ENCODE measurements around the gene ATL2.
A peak's percentile ranks its signal among the peaks of the same experiment; 100 is the strongest.

The ATL2 gene

DNA sequence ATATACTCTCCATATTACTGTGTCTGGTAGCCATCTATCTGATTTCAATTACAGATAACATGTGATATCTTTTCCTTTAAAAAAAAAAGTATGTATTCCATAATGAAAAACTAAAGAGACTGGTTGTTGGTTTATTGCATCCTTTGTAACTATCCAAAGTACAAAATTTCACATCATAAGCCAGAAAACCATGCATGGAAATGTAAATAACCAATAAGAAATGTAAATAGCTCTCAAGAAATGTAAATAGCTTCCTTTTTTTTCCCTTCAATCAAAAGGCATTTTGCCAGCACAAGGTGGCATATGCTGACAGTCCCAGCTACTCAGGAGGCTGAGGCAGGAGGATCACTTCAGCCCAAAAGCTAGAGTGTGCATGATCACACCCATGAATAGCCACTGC lies 59.3 kb downstream of the ATL2 start:
- Histone ChIP-seq H3K4me3 (replicated peaks; ENCODE audit: low read depth, low read length) (no peak overlapping the region), H3K36me3 (ENCODE audit: control insufficient read depth, insufficient read depth, low read length) (peaks cover 2% of the 10 kb centered on the region), H3K27me3 (replicated peaks; ENCODE audit: control insufficient read depth, insufficient read depth, low read length) (no peaks in the 10 kb centered on the region)
- no peak for TF ChIP-seq CTCF (IDR thresholded peaks at IDR 0.05; ENCODE audit: insufficient read depth, low read length, poor library complexity, severe bottlenecking)
- DNase-seq (ENCODE audit: extremely low read depth, insufficient read length), result no peak

DNA sequence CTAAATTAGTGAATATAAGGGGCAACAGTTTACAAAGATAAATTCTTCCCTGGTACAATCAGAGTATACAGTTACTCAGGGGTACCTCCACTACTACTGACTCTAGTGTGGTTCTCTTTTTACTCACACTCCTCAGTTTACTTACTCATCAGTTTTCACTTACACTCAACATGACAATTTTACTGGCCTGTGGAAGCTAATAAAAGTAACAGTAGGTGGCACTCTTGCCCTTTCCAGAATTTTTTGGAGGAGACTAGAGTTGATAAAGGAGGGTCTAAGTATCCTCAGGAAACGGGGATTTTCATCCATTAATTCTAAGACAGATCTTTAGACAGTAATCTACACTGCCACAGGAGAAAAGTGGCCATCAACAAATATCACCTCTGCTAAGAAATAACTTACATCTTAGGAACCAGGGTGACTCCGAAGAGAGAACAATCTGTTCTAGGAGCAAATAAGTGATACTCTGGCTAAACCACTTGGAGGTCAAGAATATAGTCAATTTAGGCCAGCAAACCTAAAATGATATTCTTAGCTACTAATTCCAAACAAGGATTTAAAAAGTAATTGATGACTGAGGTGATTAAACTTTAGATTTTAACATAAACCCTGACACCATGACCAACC lies 61.3 kb downstream of the ATL2 start:
- Histone ChIP-seq H3K36me3 (ENCODE audit: control insufficient read depth, insufficient read depth, low read length) (peaks cover 8% of the 10 kb centered on the region), H3K4me3 (replicated peaks; ENCODE audit: low read depth, low read length) (no peak overlapping the region), H3K27me3 (replicated peaks; ENCODE audit: control insufficient read depth, insufficient read depth, low read length) (no peaks in the 10 kb centered on the region)
- no peak for DNase-seq (ENCODE audit: extremely low read depth, insufficient read length)
- TF ChIP-seq CTCF (IDR thresholded peaks at IDR 0.05; ENCODE audit: insufficient read depth, low read length, poor library complexity, severe bottlenecking), result peak; percentile 60

- no peaks in the 10 kb centered on the region for H3K27me3 ChIP-seq (replicated peaks; ENCODE audit: control insufficient read depth, insufficient read depth, low read length)
- H3K4me3 ChIP-seq (replicated peaks; ENCODE audit: low read depth, low read length), result no peak overlapping the region
- peaks cover 8% of the 10 kb centered on the region for H3K36me3 ChIP-seq (ENCODE audit: control insufficient read depth, insufficient read depth, low read length)
- DNase-seq (ENCODE audit: extremely low read depth, insufficient read length), result no peak
- no peak for TF ChIP-seq CTCF (IDR thresholded peaks at IDR 0.05; ENCODE audit: insufficient read depth, low read length, poor library complexity, severe bottlenecking)
Observed at GRCh38 chr2:38308821-38309220, 68.3 kb downstream of the ATL2 start.

- Histone ChIP-seq H3K4me3 (replicated peaks; ENCODE audit: low read depth, low read length) (no peak overlapping the region), H3K36me3 (ENCODE audit: control insufficient read depth, insufficient read depth, low read length) (no peaks in the 10 kb centered on the region; the same call in 1 of the 2 replicates), H3K27me3 (replicated peaks; ENCODE audit: control insufficient read depth, insufficient read depth, low read length) (no peaks in the 10 kb centered on the region)
- DNase-seq (ENCODE audit: extremely low read depth, insufficient read length), result no peak
- no peak for TF ChIP-seq CTCF (IDR thresholded peaks at IDR 0.05; ENCODE audit: insufficient read depth, low read length, poor library complexity, severe bottlenecking)
Observed at GRCh38 chr2:38301969-38302702, 74.9 kb downstream of the ATL2 start.

DNA sequence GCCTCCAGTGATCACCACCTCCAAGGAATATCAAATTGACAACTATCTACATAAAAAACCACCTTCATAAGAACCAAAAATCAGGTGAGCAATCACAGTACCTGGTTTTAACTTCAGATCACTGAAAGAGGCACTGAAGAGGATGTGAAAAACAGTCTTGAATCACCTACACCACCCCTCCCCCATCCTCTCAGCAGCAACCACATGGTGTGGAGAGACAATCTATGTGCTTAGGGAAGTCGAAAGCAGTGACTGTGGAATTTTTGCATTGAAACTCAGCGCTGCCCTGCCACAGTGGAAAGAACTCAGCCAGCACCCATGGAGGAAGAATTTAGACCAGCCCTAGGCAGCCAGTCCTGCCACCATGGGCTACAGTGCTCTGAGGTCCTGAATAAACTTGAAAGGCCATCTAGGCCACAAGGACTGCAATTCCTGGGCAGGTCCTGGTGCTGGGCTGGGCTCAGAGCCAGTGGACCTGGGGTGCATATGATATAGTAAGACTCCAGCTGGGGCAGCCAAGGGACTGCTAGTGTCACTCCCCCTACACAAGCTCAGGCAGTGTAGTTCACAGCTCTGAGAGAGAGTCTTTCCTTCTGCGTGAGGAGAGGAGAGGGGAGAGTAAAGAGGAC lies 75.6 kb downstream of the ATL2 start:
- TF ChIP-seq CTCF (IDR thresholded peaks at IDR 0.05; ENCODE audit: insufficient read depth, low read length, poor library complexity, severe bottlenecking), result no peak
- Histone ChIP-seq H3K27me3 (replicated peaks; ENCODE audit: control insufficient read depth, insufficient read depth, low read length) (no peaks in the 10 kb centered on the region), H3K36me3 (ENCODE audit: control insufficient read depth, insufficient read depth, low read length) (no peaks in the 10 kb centered on the region; the same call in 1 of the 2 replicates), H3K4me3 (replicated peaks; ENCODE audit: low read depth, low read length) (no peak overlapping the region)
- DNase-seq (ENCODE audit: extremely low read depth, insufficient read length), result peak; percentile 25

All from GM06990 (cell line).